RWPE1 (cell line): ENCODE data around the gene KLHL10.

Source experiments
- CTCF ChIA-PET: fragments of 350-600 bp; sonication (Branson Sonifier 250); formaldehyde crosslinking; extraction: SDS; loops from one replicate; lab custom pipeline; 2021; lab: Yijun Ruan, JAX
- POLR2A ChIA-PET: fragments of 400-600 bp; formaldehyde crosslinking; extraction: SDS; loops from one replicate; lab custom pipeline; 2020; ENCODE audit warnings: antibody characterized with exemption; ENCODE audit not compliant: low non-redundant PET; lab: Yijun Ruan, JAX
- DNase-seq: peaks from one replicate; pipeline ENCODE4 v3.0.0; 2012; ENCODE audit warnings: low spot score
- H3K27ac ChIP-seq: fragments of 450-650 bp; 2 replicates; pipeline ENCODE4 v1.5.1; 2017
- TF ChIP-seq, protein P1 (sequence below): fragments of 450-650 bp; conservative IDR thresholded peaks from 2 replicates; pipeline ENCODE4 v1.5.1; 2017; ENCODE audit warnings: low read depth, mild to moderate bottlenecking

KLHL10 gene

DNA sequence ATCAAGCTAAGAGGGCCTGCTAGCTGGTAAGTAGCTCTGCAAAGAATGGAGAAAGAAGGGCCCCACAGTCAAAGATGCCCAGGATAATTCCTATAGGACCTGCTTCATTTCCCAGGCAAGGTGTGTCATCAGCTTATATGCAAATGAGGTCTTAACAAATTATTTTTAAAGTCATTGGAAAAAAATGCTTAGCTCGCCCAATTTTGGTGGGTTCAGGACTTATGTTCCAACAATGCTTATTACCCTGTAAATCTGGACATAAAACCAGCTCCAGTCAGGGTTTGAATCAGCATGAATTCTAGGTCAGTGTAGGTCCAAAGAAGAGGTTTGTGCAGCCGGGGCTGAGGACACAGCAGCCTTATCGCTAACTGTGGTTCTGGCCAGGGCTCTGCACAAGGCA, 55.8 kb downstream of the KLHL10 start:
- ChIA-PET CTCF (no interaction called here), POLR2A (no interaction called here)
- no peak for DNase-seq
- H3K27ac ChIP-seq, result peak overlapping the region; percentile 38; the same call in 1 of the 2 replicates
- TF ChIP-seq, protein P1, sequence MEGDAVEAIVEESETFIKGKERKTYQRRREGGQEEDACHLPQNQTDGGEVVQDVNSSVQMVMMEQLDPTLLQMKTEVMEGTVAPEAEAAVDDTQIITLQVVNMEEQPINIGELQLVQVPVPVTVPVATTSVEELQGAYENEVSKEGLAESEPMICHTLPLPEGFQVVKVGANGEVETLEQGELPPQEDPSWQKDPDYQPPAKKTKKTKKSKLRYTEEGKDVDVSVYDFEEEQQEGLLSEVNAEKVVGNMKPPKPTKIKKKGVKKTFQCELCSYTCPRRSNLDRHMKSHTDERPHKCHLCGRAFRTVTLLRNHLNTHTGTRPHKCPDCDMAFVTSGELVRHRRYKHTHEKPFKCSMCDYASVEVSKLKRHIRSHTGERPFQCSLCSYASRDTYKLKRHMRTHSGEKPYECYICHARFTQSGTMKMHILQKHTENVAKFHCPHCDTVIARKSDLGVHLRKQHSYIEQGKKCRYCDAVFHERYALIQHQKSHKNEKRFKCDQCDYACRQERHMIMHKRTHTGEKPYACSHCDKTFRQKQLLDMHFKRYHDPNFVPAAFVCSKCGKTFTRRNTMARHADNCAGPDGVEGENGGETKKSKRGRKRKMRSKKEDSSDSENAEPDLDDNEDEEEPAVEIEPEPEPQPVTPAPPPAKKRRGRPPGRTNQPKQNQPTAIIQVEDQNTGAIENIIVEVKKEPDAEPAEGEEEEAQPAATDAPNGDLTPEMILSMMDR, result no peak

- H3K27ac ChIP-seq, result peak overlapping the region; percentile 56
- CTCF ChIA-PET, result no interaction called here
- no peak for DNase-seq
- TF ChIP-seq, protein P1, result no peak
- POLR2A ChIA-PET, result interaction anchor here (0.6 kb wide), 1 partner anchor 24 kb away, joined by 8 read pairs; the partner anchor contains the start of gene ACLY
Measured at GRCh38 chr17:41894791-41895331, 57.2 kb downstream of the KLHL10 start.

GRCh38 chr17:41895617-41896016, 58.0 kb downstream of the KLHL10 start:
- DNase-seq, result no peak
- ChIA-PET CTCF (no interaction called here), POLR2A (no interaction called here)
- TF ChIP-seq, protein P1, result no peak
- H3K27ac ChIP-seq, result peak overlapping the region; percentile 56

GRCh38 chr17:41896726-41897125, 59.1 kb downstream of the KLHL10 start:
- ChIA-PET CTCF (no interaction called here), POLR2A (no interaction called here)
- DNase-seq, result no peak
- TF ChIP-seq, protein P1, result no peak
- peak overlapping the region; percentile 56 for H3K27ac ChIP-seq
